Mononuclear cell (primary cell): ENCODE results near the gene MTERF2. TPM values are rescaled to one million over a fixed set of nuclear protein-coding genes. Genes with fewer than 3 reads are reported as not detected.
A peak's percentile ranks its signal among the peaks of the same experiment; 100 is the strongest.
"Not testable (repeated sequence)": the region's sequence is repeated elsewhere in the genome, so short reads cannot be mapped to it uniquely, and the experiment has no call there.

ENCODE experiments used
- H3K27me3 ChIP-seq: 2 replicates; pipeline ENCODE4 v1.6.0; 2011; ENCODE audit warnings: low read length, control low read depth; ENCODE audit not compliant: insufficient read depth
- H3K4me1 ChIP-seq: 2 replicates; pipeline ENCODE4 v1.5.1; 2011; ENCODE audit warnings: mild to moderate bottlenecking, low read length, control low read depth; ENCODE audit not compliant: insufficient read depth
- H3K4me3 ChIP-seq: 2 replicates; pipeline ENCODE4 v1.5.1; 2011; ENCODE audit warnings: mild to moderate bottlenecking, low read length, moderate library complexity
- H3K9me3 ChIP-seq: 2 replicates; pipeline ENCODE4 v1.5.1; 2011; ENCODE audit warnings: low read depth, mild to moderate bottlenecking, control low read depth, low read length
- total RNA-seq: library from RNA; depleted of rRNA; stranded (reverse); fragments of >200 nt; gene quantifications from one replicate; pipeline ENCODE4 v1.2.3, GENCODE V29; 2012

MTERF2 gene
- total RNA-seq, result 4.3 TPM

GRCh38 chr12:106986625-106987389, at the start of gene MTERF2:
TSS of gene MTERF2 (minus strand) at chr12:106987146. CDS start at chr12:106978714, 8,432 bp downstream.
- H3K27me3 ChIP-seq, result no peaks in the 10 kb centered on the region
- H3K4me3 ChIP-seq, result peak within 1 kb of the TSS; percentile 70
- H3K4me1 ChIP-seq, result peaks cover 19% of the 10 kb centered on the region
- H3K9me3 ChIP-seq, result no peaks in the 10 kb centered on the region

- Histone ChIP-seq H3K4me3 (no peak overlapping the region), H3K9me3 (no peaks in the 10 kb centered on the region), H3K4me1 (no peaks in the 10 kb centered on the region), H3K27me3 (no peaks in the 10 kb centered on the region)
Observed at GRCh38 chr12:107035733-107036132, 48.8 kb upstream of the MTERF2 start.

GRCh38 chr12:107033758-107034739, 47.1 kb upstream of the MTERF2 start:
- no peak overlapping the region for H3K4me3 ChIP-seq
- no peaks in the 10 kb centered on the region for H3K27me3 ChIP-seq
- no peaks in the 10 kb centered on the region for H3K9me3 ChIP-seq
- H3K4me1 ChIP-seq, result no peaks in the 10 kb centered on the region

- Histone ChIP-seq H3K27me3 (no peaks in the 10 kb centered on the region), H3K4me3 (no peak overlapping the region), H3K4me1 (no peaks in the 10 kb centered on the region), H3K9me3 (no peaks in the 10 kb centered on the region)
Observed at GRCh38 chr12:107032266-107032665, 45.3 kb upstream of the MTERF2 start.

- H3K9me3 ChIP-seq, result no peaks in the 10 kb centered on the region
- no peak overlapping the region for H3K4me3 ChIP-seq
- no peaks in the 10 kb centered on the region for H3K4me1 ChIP-seq
- H3K27me3 ChIP-seq, result no peaks in the 10 kb centered on the region
Observed at GRCh38 chr12:107031061-107031460, 44.1 kb upstream of the MTERF2 start.

GRCh38 chr12:107029081-107029480, 42.1 kb upstream of the MTERF2 start:
- Histone ChIP-seq H3K4me3 (no peak overlapping the region), H3K9me3 (no peaks in the 10 kb centered on the region), H3K4me1 (no peaks in the 10 kb centered on the region), H3K27me3 (no peaks in the 10 kb centered on the region)

- H3K4me3 ChIP-seq, result no peak overlapping the region
- no peaks in the 10 kb centered on the region for H3K27me3 ChIP-seq
- H3K4me1 ChIP-seq, result no peaks in the 10 kb centered on the region
- H3K9me3 ChIP-seq, result no peaks in the 10 kb centered on the region
Observed at GRCh38 chr12:107027636-107028053, 40.7 kb upstream of the MTERF2 start.

GRCh38 chr12:107026806-107027635, 40.1 kb upstream of the MTERF2 start:
- H3K4me1 ChIP-seq, result no peaks in the 10 kb centered on the region
- H3K9me3 ChIP-seq, result no peaks in the 10 kb centered on the region
- no peaks in the 10 kb centered on the region for H3K27me3 ChIP-seq
- no peak overlapping the region for H3K4me3 ChIP-seq

- not testable (repeated sequence) for H3K9me3 ChIP-seq, H3K27me3 ChIP-seq, H3K4me3 ChIP-seq, H3K4me1 ChIP-seq
Observed at GRCh38 chr12:107026356-107026755, 39.4 kb upstream of the MTERF2 start.

- H3K9me3 ChIP-seq, result no peaks in the 10 kb centered on the region
- H3K4me1 ChIP-seq, result no peaks in the 10 kb centered on the region
- no peak overlapping the region for H3K4me3 ChIP-seq
- no peaks in the 10 kb centered on the region for H3K27me3 ChIP-seq
Observed at GRCh38 chr12:107025671-107026070, 38.7 kb upstream of the MTERF2 start.

GRCh38 chr12:107019546-107019945, 32.6 kb upstream of the MTERF2 start:
- no peak overlapping the region for H3K4me3 ChIP-seq
- H3K9me3 ChIP-seq, result no peaks in the 10 kb centered on the region
- H3K27me3 ChIP-seq, result no peaks in the 10 kb centered on the region
- H3K4me1 ChIP-seq, result no peaks in the 10 kb centered on the region

- Histone ChIP-seq H3K4me1 (no peaks in the 10 kb centered on the region), H3K27me3 (no peaks in the 10 kb centered on the region), H3K4me3 (no peak overlapping the region), H3K9me3 (no peaks in the 10 kb centered on the region)
Observed at GRCh38 chr12:107017042-107017441, 30.1 kb upstream of the MTERF2 start.

GRCh38 chr12:107014055-107014454, 27.1 kb upstream of the MTERF2 start:
- H3K4me1 ChIP-seq, result no peaks in the 10 kb centered on the region
- no peaks in the 10 kb centered on the region for H3K9me3 ChIP-seq
- H3K27me3 ChIP-seq, result no peaks in the 10 kb centered on the region
- no peak overlapping the region for H3K4me3 ChIP-seq

GRCh38 chr12:107012736-107013425, 25.9 kb upstream of the MTERF2 start:
- Histone ChIP-seq H3K4me1 (no peaks in the 10 kb centered on the region), H3K4me3 (no peak overlapping the region), H3K9me3 (no peaks in the 10 kb centered on the region), H3K27me3 (no peaks in the 10 kb centered on the region)
